HL-60/S4 treated with retinoic acid at 250 ng/mL for 4 days and 3 days (cell line): ENCODE measurements around the gene FIZ1.
"Not testable (repeated sequence)": the region's sequence is repeated elsewhere in the genome, so short reads cannot be mapped to it uniquely, and the experiment has no call there.

ENCODE experiments used
- in situ Hi-C: fragments of 300-500 bp; cut with MboI; formaldehyde crosslinking; loops from 2 replicates; pipeline ENCODE4 v1.7.0; 2022; ENCODE audit warnings: low sequenced_read_pairs

Gene FIZ1

DNA sequence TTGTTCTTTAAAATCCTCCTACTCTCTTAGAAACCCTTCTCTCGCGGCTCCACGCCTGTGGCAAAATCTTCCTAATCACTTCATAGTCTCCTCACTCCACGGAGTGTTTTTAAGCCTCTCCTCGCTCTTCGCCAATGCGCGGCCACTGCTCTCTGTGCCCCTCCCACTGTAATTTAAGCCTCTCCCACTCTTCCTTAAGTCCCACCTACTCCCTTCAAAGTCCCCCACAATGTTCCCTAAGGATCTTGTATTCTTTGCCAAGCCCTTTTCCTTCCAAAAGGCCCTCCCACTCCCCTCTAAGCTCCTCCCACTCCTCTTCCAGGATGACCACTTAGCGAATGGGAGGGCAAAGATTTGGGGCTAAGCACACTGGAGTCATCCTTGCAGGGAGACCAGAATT is 1.3 kb downstream of the FIZ1 start:
- in situ Hi-C loops, result no loop called here

DNA sequence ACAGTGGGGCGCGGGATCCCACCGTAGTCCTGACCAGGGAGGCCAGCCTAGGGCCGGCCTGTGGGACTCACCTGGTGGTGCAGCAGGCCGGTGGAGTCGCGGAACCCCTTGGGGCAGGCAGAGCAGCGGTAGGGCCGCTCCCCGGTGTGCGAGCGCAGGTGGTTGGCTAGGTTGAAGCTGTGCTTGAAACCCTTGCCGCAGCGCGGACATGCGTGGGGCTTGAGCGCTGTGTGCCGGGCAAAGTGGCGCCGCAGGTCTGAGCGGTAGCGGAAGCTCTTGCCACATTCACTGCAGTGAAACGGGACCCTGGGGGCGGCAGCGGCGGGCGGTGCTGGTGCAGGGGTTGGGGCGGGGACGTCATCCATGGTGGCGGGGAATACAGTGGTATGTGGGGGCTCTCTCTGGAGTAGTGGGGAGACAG is 1.8 kb downstream of the FIZ1 start:
- in situ Hi-C loops, result no loop called here

DNA sequence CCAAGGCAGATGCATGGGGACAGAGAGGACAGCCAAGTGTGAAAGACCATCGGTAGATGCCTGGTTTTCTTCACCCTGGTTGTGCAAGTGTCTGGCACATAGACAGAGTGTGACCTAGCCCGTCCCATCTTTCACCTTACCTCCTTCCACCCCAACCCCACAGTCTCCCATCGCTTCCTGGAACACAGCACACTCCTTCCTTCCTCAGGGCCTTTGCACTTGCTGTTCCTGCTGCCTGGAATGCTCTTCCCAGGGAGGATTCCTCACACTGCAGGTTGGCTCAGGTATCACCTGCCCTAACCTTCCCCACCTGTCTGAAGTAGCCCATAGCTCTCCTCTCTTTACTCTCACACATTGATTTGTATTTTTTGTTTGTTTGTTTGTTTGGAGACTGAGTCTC is 3.0 kb downstream of the FIZ1 start:
- in situ Hi-C loops, result no loop called here

DNA sequence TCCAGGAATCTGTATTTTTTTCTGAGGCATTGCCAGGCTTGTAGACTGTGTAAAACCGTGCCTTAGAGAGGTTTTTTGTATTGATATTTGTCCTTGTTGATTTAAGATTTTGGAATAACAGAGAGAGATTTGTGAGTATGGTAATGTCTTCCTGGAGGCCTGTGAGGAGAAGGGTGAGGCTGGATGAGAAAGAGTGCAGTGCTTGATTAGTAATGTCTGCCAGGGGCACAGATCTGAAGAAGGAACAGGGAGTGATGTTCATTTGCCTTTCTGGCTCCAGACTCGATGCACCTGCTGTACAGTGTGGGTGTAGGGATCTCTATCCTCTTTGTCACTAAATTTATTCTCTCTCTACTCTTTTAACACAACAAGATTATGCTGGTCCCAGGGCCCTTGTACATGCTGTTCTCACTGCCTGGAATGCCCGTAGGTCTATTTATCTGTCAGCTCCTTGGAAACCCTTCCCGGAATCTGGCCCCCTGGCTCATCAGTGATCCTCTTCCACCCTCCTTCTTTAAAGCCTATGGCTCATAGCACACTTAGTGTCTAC is 4.2 kb downstream of the FIZ1 start:
- in situ Hi-C loops, result no loop called here

DNA sequence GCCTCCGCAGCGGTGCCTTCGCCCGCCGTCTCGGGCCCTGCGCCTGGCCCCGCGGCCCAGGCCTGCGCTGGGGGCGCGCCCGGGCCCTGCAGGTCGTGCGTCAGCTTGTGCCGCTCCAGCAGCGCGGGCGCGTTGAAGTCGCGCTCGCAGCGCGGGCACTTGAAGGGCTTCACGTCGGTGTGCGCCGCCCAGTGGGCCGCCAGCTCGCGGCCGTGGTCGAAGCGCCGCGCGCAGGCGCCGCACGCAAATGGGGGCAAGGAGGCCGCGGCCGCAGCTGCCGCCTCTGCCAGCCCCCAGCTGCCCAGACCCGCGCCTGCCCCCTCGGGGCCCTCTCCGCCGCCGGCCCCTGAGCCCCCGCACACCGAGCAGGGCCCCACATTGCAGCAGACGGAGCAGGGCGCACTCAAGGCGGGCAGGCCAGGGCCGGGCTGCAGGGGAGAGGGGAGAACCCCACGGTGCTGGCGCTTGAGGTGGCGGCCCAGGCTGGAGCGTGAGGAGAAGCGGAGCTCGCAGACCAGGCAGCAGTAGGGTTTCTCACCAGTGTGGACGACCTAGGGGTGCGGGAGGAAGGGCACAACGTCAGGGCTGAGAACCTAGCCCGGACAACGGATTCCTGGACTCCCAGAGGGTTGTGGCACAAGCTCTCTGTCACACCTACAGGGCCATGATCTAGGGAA is 6.1 kb downstream of the FIZ1 start:
- in situ Hi-C loops, result no loop called here

DNA sequence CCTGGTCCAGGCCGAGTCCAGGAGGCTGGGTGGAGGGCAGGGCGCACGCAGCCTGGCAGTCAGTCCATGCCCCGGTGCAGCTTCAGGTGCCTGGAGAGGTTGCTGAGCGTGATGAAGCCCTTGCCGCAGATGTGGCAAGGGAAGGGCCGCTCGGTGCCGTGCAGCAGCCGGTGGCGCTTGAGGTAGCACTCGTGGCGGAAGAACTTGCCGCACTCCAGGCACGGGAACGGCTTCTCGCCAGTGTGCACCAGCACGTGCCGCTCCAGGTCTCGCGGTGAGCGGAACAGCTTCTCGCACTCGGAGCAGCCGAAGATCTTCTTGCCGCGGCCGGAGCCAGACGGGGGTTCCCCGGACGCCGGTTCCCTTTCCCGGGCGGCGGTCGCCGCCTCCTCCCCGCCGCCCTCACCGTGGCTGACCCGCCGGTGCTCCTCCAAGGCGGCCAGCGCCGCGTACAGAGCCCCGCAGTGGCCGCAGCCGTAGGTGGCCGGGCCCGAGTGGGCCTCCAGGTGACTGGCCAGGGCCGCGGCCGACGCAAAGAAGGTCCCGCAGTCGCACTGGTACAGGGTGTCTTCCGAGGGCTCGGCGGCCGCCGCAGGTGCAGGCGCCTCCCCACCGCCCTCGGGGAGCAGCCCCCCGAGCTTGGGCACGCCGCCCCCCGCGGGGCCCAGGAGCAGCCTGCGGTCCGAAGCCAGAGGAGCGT is 6.8 kb downstream of the FIZ1 start:
- in situ Hi-C loops, result no loop called here

DNA sequence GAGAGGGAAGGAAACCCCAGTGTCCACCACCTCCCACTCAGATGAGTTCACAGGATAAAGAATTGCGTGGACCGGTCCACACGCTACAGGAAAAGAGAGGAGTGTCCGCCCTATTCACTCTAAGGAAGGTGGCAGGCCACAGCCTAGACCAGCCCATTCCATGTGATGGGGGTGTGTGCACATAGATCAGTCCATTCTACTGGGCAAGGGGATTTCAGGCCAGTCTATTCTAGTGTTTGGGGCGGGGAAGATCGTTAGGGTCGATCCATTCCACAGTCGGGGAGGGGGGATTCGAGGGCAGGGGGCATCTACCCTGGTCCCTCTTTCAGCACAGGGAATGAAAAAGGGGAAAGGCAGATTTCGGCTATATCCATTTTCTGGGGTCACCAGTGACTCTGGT is 7.8 kb downstream of the FIZ1 start:
- in situ Hi-C loops, result no loop called here

DNA sequence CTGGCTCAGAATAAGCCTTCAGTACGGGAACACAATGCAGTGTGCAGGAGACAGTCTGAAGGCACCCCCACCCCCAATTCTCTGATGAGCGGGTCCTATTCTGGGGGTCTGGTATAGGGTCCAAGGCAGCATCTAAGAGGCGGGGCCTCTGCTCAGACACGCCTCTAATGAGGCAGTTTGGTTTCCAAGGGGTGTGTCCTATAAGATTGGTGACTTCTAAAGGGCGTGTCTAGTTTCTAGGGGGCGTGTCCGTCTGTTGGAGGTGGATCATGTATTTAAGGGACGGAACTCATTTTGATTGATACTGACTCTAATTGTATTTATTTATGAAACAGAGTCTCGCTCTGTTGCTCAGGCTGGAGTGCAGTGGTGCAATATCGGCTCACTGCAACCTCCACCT is 8.7 kb downstream of the FIZ1 start:
- in situ Hi-C loops, result no loop called here

DNA sequence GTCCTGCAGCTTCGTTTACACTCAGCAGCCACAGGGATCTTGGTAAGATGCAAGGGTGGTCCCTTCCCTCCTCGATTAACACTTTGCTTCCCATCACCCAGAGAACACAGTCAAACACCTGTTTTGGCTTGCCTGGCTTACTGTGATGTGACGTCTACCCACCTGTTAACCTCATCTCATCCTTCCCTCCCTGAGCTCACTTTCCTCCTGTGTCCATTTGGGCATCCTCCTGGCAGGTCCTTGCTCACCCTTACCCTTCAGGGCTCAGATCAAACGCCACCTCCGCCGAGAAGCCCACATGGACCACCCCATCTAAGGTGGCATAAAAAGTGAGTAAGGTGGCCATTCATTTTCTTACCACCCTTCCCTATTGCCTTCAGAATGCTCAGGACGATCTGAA is 9.2 kb downstream of the FIZ1 start:
- in situ Hi-C loops, result no loop called here

DNA sequence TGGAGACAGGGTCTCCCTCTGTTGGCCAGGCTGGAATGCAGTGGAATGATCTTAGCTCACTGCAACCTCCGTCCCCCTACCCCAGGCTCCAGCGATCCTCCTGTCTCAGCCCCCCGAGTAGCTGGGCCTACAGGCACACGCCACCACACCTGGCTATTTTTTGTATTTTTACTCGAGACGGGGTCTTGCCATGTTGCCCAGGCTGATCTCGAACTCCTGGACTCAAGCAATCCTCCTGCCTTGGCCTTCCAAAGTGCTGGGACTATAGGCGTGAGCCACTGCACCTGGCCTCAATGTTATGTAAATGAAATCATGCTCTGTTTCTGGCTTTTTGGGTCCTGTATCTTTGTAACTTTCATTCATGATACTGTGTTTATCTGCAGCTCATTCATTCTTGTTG is 10.6 kb downstream of the FIZ1 start:
- in situ Hi-C loops, result no loop called here

DNA sequence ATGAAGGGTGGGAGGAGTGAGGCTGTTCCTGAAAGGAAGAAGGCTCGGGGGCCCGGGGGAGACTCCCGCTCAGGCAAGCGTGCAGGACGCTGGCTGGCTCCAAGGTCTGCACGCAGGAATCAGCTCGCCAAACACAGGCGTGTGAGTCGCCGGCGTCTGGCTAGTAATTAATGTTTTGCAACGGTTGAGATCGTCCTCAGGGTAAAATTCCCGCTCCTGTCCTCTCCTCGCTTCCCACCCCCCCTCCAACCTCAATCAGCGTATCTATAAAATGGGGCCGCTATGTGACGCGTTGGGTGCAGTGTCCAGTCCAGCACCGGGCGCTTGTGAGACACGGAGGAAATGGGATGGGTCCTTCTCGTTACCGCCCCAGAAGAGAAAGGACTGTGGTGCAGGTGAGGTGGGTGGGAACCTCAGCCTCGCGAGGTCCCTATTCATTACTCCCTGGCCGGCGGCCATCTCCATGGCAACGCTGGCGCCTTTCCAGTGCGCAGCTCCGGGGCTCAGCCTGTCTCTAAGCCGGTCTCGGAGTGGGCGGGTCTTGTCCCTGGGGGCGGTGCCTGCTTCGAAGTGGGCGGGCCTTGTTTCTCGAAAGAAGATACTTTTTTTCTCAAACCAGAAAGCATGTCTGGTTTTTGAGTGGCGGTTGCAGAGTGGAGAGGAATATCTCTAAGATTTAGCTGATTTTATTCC is 12.2 kb downstream of the FIZ1 start:
- in situ Hi-C loops, result no loop called here

DNA sequence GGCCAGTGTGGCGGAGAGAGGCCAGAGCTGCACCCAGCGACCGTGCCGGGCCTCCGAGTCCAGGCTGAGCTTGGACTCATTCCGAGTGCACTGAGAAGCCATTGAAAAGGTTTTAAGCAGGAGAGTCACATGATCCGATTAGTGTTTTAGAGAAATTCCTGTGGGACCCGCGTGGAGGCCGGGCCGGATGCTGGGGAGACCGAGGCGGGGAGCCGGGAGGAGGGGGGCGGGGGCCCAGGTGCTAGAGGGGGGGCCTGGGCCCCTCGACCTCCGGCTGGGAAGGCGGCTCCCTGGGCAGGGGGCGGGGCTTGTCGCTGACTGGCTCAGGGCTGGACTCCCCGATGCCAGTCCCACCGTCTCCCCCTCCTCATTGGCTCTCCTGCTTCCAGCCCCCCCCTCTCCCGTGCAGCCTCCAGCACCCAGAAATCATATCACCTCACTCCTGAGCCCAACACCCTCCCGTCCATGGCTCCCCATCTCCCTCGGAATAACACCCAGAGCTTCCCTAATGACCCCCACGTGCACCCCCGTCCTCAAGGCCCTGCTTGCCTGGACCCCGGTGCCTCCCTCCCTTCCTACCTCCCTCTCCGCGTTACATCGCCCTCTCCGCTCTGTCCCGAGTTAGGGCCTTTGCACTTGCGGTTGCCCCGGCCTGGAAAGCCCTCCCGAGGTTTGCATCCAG is 13.5 kb downstream of the FIZ1 start:
- in situ Hi-C loops, result no loop called here

DNA sequence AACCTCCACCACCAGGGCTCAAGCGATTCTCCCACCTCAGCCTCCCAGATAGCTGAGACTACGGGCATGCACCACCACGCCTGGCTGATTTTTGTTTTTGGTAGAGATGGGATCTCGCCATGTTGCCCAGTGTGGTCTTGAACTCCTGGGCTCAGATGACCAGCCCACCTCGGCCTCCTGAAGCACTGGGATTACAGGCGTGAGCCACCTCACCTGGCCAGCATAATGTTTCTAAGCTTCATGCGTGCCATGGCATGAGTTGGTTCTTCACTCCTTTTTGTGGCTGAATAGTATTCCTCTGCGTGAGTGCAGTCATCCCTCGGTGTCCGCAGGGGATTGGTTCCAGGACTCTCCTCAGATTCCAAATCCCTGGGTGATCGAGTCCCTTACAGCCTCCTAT is 14.4 kb downstream of the FIZ1 start:
- in situ Hi-C loops, result no loop called here

DNA sequence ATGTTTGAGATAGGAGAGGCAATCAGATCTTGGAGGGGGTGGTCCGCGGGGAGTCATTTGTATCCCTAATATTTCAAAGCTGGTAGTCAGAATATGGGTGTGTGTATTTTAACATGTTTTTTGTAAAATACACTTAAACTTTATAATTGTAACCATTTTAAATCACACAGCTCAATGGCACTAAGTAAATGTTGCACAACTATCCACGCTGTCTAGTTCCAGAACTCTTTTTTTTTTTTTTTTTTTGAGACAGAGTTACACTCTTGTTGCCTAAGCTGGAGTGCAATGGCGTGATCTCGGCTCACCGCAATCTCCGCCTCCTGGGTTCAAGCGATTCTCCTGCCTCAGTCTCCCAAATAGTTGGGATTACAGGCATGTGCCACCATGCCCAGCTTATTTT is 15.4 kb downstream of the FIZ1 start:
- in situ Hi-C loops, result not testable (repeated sequence)

DNA sequence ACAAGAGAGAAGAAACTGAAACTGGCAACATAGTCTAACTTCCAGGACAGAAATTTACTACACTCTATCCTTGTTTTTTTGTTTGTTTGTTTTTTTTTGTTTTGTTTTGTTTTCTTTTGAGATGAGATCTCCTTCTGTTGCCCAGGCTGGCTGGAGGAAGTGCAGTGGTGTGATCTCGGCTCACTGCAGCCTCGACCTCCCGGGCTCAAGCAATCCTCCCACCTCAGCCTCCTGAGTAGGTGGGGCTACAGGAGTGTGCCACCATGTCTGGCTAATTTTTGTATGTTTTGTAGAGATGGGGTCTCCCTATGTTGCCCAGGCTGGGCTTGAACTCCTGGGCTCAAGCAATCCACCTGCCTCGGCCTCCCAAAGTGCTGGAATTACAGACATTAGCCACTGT is 17.0 kb downstream of the FIZ1 start:
- in situ Hi-C loops, result not testable (repeated sequence)

DNA sequence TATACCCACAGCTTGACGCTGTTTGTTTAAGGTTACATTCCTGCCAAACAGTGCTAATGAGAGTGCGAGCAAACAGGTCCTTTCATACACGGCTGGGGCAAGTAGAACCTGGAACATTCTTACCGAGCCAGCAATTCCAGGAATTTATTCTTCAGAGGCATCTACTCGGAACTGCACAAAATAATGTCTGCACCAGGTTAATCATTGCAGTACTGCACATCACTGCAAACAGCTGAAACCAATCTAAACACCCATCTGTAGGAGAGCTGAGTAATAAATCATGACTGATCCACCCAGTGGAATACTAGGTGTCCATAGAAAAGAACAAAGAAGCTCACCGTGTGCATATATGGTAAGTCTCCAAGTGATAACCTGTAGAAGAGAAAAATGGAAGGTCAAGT is 17.5 kb downstream of the FIZ1 start:
- in situ Hi-C loops, result no loop called here

DNA sequence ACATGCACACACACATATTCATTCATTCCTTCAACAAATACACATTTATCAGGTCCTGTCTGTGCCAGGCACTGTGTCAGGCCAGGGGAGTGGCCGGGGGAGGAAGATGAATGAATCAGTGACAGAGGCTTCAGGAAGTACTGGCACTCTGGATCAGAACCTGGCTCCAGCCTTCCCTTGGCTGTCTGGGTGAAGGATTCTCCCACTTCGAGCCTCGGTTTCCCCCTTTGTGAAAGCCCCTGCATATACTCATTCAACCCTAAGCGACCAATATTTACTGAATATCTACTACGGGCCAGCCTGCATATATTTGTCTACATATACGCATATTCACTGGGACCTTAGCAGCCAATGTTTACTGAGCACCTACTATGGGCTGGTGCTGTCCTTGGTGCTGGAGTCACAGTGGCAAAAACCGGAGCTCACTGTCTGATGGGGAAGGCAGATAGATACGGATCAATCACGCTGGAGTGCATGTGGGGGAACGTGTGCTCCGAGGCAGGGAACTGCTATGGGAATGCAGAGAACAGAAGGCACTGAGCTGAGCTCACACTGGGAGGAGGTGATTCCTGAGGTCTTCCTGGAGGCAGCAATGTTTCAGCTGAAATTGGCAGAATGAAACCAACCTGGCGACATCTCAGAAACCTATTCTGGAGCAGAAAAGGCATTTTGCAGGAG is 18.0 kb downstream of the FIZ1 start:
- in situ Hi-C loops, result no loop called here

DNA sequence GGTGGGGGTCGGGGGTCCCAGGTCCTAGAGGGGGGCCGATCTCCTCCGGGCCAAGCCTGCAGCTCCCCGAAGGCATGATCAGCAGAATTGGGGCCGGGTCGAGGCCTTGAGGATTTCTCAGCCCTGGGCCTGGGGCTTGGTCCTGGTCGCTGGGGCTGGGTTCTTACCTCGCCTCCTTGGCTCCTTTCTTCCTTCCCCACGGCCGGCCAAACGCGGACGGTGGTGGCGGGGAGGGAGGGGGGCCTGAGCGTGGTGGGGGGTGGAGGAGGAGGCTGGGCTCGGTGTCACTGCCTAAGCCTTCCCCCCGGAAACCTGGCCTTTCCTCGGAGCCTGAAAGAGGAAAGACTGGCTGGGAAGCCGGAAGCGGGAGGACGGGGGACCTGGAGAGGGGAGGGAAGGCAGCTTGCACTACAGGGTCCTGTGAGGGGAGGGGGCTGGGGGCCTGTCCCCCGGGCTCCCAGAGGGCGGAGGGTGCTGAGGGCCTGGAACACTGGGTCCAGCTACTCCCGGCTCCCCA is 18.6 kb downstream of the FIZ1 start, which contains the start of gene ZNF579:
ZNF579 (minus strand) TSS at position 221 of the 517 bp plus-strand sequence. CDS start 1,209 bp downstream, outside the sequence.
- in situ Hi-C loops, result no loop called here

DNA sequence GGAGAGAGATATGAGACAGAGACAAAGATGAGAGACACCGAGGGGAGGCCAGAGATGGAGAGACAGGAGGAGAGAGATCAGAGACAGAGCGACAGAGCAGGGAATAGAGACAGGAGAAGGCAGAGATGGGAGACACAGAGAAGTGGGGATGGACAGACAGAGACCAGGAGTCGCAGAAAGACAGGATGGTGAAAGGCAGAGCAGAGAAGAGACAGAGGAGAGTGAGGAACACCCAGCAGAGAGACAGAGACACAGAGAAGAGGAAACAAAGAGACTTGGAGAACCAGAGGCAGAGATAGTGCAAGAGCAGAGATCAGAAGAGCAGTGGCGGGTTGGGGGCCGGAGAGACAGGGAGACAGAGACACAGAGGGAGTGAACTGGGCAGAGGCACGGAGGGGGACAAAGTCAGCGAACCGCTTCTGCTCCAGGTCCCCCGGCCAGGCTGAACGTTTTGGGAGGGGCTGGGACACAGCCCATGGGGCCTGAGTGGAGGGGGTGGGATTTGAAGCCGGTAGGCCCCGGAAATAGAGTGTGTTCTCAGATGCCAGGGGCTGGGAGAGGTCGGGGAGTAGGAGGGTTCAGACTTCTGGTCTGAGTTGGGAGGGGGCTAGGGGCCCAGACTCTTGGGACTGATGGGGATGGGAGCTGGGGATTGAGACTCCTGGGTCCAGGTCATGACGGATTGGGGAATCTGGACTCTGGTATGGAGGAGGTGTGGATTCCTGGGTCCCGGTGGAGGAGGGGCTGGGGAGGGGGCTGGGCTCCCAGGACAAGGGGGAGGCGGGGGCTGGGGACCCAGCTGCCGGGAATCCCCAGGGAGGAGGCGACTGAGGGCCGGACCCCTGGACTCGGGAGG is 19.3 kb downstream of the FIZ1 start:
- in situ Hi-C loops, result no loop called here
